Mesothelial cell of epicardium (in vitro differentiated cells): Measurements from ENCODE around the gene DDR2. TPM values are rescaled to one million over a fixed set of nuclear protein-coding genes. Genes with fewer than 3 reads are reported as not detected.

Experiments used
- DNase-seq, 2 experiments: peaks; one replicate each; pipeline ENCODE4 v3.0.0; 2021; ENCODE audit warnings: low spot score in 2 of 2; ENCODE audit not compliant: unreplicated experiment in 2 of 2
- H3K27ac Mint-ChIP-seq: 2 replicates; pipeline ENCODE4 v1.8.0; 2021; ENCODE audit warnings: mixed read lengths
- H3K27me3 Mint-ChIP-seq: 2 replicates; pipeline ENCODE4 v1.8.0; 2021; ENCODE audit warnings: low read depth, mixed read lengths
- H3K36me3 Mint-ChIP-seq: 2 replicates; pipeline ENCODE4 v1.8.0; 2021; ENCODE audit warnings: mixed read lengths
- H3K4me1 Mint-ChIP-seq: 2 replicates; pipeline ENCODE4 v1.8.0; 2021; ENCODE audit warnings: mixed read lengths
- H3K4me3 Mint-ChIP-seq: 2 replicates; pipeline ENCODE4 v1.8.0; 2021; ENCODE audit warnings: mild to moderate bottlenecking, moderate library complexity, mixed read lengths
- H3K9me3 Mint-ChIP-seq: 2 replicates; pipeline ENCODE4 v1.8.0; 2021; ENCODE audit warnings: mixed read lengths
- total RNA-seq: library from RNA; stranded (reverse); gene quantifications from 3 replicates; pipeline ENCODE4 v1.2.1, GENCODE V29; 2021
- TF ChIP-seq, protein P1 (sequence below): fragments of 200-600 bp; sonication (generic); IDR thresholded peaks from one replicate; pipeline ENCODE4 v1.5.0; 2021; ENCODE audit warnings: antibody characterized with exemption; ENCODE audit not compliant: unreplicated experiment

DDR2 gene
- total RNA-seq, 1 donor from 2014 or later: 58.1 TPM

GRCh38 chr1:162823231-162823630 lies 191.0 kb downstream of the DDR2 start:
- no peak for DNase-seq
- H3K4me3 Mint-ChIP-seq: peak overlapping the region; percentile 76
- peaks cover 36% of the 10 kb centered on the region for H3K27me3 Mint-ChIP-seq
- TF ChIP-seq, protein P1, sequence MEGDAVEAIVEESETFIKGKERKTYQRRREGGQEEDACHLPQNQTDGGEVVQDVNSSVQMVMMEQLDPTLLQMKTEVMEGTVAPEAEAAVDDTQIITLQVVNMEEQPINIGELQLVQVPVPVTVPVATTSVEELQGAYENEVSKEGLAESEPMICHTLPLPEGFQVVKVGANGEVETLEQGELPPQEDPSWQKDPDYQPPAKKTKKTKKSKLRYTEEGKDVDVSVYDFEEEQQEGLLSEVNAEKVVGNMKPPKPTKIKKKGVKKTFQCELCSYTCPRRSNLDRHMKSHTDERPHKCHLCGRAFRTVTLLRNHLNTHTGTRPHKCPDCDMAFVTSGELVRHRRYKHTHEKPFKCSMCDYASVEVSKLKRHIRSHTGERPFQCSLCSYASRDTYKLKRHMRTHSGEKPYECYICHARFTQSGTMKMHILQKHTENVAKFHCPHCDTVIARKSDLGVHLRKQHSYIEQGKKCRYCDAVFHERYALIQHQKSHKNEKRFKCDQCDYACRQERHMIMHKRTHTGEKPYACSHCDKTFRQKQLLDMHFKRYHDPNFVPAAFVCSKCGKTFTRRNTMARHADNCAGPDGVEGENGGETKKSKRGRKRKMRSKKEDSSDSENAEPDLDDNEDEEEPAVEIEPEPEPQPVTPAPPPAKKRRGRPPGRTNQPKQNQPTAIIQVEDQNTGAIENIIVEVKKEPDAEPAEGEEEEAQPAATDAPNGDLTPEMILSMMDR: no peak
- H3K36me3 Mint-ChIP-seq: no peaks in the 10 kb centered on the region
- H3K9me3 Mint-ChIP-seq: peaks cover 10% of the 10 kb centered on the region
- H3K4me1 Mint-ChIP-seq: peaks cover 14% of the 10 kb centered on the region
- no peak overlapping the region for H3K27ac Mint-ChIP-seq

GRCh38 chr1:162823771-162824525 lies 191.7 kb downstream of the DDR2 start:
- H3K36me3 Mint-ChIP-seq: no peaks in the 10 kb centered on the region
- H3K4me3 Mint-ChIP-seq: no peak overlapping the region
- peaks cover 42% of the 10 kb centered on the region for H3K27me3 Mint-ChIP-seq

GRCh38 chr1:162829268-162829667 lies 197.0 kb downstream of the DDR2 start:
- peaks cover 26% of the 10 kb centered on the region for H3K27me3 Mint-ChIP-seq
- DNase-seq: no peak
- no peaks in the 10 kb centered on the region for H3K4me1 Mint-ChIP-seq
- TF ChIP-seq, protein P1: no peak
- no peak overlapping the region for H3K27ac Mint-ChIP-seq
- H3K9me3 Mint-ChIP-seq: peaks cover 10% of the 10 kb centered on the region
- no peak overlapping the region for H3K4me3 Mint-ChIP-seq
- no peaks in the 10 kb centered on the region for H3K36me3 Mint-ChIP-seq

More at GRCh38 chr1:162823771-162824525, 191.7 kb downstream of the DDR2 start:
- TF ChIP-seq, protein P1: no peak
- H3K9me3 Mint-ChIP-seq: peaks cover 10% of the 10 kb centered on the region
- DNase-seq: no peak
- H3K27ac Mint-ChIP-seq: no peak overlapping the region
- H3K4me1 Mint-ChIP-seq: peaks cover 11% of the 10 kb centered on the region

- TF ChIP-seq, protein P1: no peak
- Mint-ChIP-seq H3K4me1 (peaks cover 2% of the 10 kb centered on the region), H3K36me3 (no peaks in the 10 kb centered on the region), H3K27me3 (peaks cover 21% of the 10 kb centered on the region), H3K4me3 (no peak overlapping the region), H3K27ac (no peak overlapping the region), H3K9me3 (no peaks in the 10 kb centered on the region)
- no peak for DNase-seq
Observed at GRCh38 chr1:162832470-162832869, 200.2 kb downstream of the DDR2 start.

DNA sequence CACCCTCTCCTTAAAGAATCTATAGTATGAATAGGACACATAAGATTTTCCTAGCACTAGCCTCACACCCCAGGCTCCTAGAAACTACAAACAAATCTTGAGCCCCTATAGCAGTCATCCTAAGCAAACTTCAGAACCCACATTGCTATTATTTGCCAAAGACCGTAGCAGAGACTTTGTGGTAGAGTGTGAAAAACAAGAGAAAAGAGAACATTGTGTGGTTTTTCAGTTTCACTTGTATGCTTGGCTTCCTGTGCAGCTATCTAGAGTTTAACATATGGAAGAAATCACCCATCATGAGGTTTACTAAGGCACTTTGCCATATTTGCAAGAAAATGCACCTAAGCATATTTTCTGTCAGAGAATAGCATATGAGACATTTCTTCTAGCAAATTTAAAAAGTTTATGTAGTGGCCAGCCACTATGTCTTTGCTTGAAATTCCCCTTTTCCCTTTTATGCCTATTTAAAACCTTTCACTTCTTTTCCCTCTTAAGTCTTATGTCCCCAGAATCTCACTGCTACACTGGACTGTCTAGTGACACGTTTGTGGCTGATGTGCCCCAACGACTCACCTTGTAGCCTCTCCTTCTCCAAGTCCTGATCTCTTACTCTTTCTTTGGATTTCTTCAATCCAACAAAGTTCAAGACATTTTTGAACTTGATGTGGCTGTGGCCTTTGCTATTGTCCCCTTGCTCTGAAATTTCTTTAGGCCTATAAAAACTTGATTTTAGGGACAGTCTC lies 203.1 kb downstream of the DDR2 start:
- Mint-ChIP-seq H3K9me3 (peaks cover 13% of the 10 kb centered on the region), H3K27ac (no peak overlapping the region), H3K27me3 (peaks cover 5% of the 10 kb centered on the region), H3K4me1 (peaks cover 2% of the 10 kb centered on the region), H3K4me3 (no peak overlapping the region), H3K36me3 (no peaks in the 10 kb centered on the region)
- no peak for DNase-seq
- TF ChIP-seq, protein P1: no peak

Other genes with a start within 250 kb of the DDR2 start
- not detected in 3 replicates for gene SH2D1B, start 220.3 kb upstream of the DDR2 start, total RNA-seq
- 22.4 to 23.6 TPM (median 23.3 TPM) in 3 replicates for gene UHMK1, start 134.6 kb upstream of the DDR2 start, total RNA-seq
- 29.4 to 31.0 TPM (median 30.4 TPM) in 3 replicates for gene UAP1, start 70.7 kb upstream of the DDR2 start, total RNA-seq
- gene HSD17B7, start 158.2 kb downstream of the DDR2 start, total RNA-seq: 14.7 to 19.7 TPM (median 17.3 TPM) in 3 replicates
- gene CCDC190, start 228.7 kb downstream of the DDR2 start, total RNA-seq: 0.11 to 0.13 TPM in 2 of 3 replicates, not detected in the other